Caki2 (cell line): Measurements from ENCODE around the gene AZU1. TPM values are rescaled to one million over a fixed set of nuclear protein-coding genes. Genes with fewer than 3 reads are reported as not detected.
A peak's percentile ranks its signal among the peaks of the same experiment; 100 is the strongest.
"Not testable (repeated sequence)": the region's sequence is repeated elsewhere in the genome, so short reads cannot be mapped to it uniquely, and the experiment has no call there.

ENCODE experiments used
- DNase-seq: peaks from one replicate; pipeline ENCODE4 v3.0.0-alpha.2; 2015; ENCODE audit warnings: low read depth
- in situ Hi-C: cut with HindIII; loops from 2 replicates; pipeline ENCODE4 v1.10.0; 2016; ENCODE audit warnings: low sequenced_read_pairs, low pct_unique_long_range_greater_than_20kb, mixed read lengths
- total RNA-seq: library from RNA; depleted of rRNA; stranded (reverse); fragments of >200 nt; shearing (Covaris generic); gene quantifications from 2 replicates; pipeline ENCODE4 v1.2.3, GENCODE V29; 2014; ENCODE audit warnings: low replicate concordance

AZU1 gene
- total RNA-seq, 1 experiment from 2014 or later = not detected

DNA sequence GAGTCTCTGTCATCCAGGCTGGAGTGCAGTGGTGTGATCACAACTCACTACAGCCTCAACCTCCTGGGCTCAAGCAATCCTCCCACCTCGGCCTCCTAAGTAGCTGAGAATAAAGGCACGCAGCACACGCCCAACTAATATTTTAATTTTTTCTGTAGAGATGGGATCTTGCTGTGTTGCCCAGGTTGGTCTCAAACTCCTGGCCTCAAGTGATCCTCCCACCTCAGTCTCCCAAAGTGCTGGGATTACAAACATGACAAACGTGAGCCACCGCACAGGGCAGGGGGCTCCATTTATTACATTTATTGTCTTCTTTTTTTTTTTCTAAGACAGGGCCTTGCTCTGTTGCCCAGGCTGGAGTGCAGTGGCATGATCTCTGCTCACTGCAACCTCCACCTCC is 7.4 kb upstream of the AZU1 start:
- in situ Hi-C loops = not testable (repeated sequence)

DNA sequence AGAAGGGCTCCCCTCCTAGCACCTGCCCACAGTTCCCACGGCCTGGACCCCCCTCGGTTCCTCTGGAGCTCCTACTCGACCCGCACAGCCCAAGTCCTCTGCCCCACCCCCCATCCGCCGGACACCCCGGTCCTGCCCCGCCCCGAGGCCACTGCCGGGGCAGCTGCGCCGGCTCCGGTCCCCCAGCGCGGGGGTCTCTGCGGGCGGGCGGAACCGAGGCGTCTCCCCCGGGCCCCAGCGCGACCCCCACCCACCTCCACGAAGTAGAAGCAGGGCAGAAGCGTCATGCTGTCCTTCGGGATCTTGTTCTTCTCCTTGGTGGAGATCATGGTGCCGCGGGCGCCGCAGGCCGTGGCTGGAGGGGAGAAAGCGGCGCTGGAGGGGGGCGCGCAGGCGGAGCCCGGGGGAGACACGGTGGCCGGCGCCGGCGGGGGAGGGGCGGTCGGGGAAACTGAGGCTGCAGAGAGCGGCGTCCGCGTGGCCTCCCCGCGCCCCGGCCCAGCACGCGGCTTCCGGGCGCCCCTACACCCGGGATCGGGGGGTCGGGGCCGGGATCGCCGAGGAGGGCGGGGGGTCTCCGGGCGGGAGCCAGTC is 6.3 kb upstream of the AZU1 start:
- no peak for DNase-seq
- in situ Hi-C loops = no loop called here

More for the DNA sequence above, 7.4 kb upstream of the AZU1 start:
- not testable (repeated sequence) for DNase-seq

DNA sequence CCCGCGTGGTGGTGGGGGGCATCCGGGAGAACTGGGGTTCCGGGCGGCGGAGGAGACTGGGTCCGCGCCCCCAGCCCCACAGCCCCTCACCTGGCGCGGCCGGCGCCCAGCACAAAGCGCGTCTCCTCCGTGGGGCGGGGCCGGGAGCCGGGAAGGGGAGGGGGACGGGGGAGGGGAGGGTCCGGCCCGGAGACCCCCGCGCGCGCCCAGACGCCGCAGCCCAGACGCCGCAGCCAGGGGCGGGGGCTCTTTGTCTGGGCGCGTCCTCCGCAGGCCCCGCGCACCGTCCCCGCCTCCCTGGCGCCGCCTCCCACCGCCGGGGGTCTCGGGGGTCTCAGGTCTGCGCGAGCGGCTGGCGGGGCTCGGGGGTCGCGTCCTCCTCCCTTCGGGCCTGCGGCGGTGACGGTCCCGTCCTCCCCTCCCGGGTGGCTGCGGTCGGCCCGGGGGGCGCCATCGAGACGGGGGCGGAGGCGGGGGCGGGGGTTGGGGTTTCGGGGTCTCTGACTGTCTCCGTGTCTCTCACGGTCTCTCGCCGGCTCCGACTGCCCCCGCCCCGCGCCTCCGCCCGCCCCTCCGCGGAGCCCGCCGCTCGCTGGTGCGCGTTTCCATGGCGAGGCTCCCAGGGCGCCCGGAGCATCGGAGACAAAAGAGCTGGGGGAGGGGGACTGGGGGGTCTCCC is 5.7 kb upstream of the AZU1 start, which contains the start of gene PLPPR3:
Gene PLPPR3 (minus strand): TSS at position 131 of the 679 bp plus-strand sequence. CDS start 396 bp downstream, outside the sequence.
- in situ Hi-C loops = no loop called here

DNA sequence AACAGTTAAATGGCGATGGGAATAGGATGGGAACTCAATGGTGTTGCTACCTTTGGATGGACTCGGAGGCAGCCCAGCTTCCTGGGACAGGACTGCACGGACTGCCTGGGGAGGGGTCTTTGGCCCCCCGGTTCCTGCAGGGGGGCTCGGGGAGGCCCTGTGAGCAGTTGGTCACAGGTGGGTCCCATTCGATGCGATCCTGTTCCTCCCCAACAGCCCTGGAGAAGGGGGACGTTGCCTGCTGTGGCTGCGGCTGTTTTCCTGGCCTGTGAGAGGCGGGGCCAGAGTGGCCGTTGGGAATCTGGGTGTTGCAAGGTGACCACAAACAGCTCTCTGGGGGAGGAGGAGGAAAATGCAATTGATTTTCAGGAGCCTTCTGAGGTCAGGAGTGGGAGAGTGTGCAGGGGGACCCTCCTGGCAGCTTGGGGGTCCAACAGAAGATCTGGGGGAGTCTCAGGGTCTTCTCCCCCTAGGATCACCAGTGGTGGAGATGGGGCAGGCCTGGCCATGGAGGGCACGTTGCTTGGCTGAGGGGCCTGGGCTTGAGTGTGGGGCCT is 4.0 kb upstream of the AZU1 start:
- peak; percentile 30 for DNase-seq
- in situ Hi-C loops = no loop called here

More for the DNA sequence above, 5.7 kb upstream of the AZU1 start, which contains the start of gene PLPPR3:
- no peak for DNase-seq

DNA sequence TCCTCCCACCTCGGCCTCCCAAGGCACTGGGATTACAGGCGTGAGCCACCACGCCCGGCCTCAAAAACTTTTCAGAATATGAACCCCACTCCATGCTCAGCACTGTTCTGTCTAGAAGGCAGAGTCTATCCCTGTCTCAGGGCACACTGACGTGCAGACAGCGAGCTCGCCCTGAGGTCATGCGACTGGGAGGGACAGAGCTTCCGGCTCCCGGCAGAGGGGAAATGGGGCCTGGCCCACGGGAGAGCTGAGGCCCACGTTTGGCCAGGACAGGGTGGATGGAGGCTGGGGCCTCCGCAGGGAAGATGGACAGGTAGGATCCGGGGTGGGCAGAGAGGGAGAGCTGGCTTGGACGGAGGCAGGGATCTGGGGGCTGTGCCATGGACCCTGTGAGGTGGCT is 2.8 kb upstream of the AZU1 start:
- in situ Hi-C loops = no loop called here
- no peak for DNase-seq

DNA sequence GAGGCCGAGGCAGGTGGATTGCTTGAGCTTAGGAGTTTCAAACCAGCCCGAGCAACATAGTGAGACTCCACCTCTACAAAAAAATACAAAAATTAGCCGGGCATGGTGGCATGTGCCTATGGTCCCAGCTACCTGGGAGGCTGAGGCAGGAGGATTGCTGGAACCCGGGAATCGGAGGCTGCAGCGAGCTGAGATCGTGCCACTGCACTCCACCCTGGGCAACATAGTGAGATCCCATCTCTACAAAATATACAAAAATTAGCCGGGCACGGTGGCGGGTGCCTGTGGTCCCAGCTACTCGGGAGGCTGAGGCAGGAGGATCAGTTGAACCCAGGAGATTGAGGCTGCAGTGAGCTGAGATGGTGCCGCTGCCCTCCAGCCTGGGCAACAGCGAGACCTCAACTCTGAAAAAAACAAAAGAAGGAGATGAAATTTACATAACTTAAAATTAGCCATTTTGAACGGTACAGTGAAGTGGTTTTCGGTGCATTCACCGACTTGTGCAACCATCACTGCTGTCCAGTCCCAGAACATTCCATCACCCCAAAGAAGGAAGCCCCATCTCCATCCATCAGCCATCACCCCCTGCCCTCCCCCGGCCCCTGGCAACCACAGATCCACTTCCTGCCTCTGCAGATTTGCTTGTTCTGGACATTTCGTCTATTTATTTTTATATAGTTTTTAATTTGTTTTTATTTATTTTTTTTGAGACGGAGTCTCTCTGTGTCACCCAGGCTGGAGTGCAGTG is 1.6 kb upstream of the AZU1 start:
- in situ Hi-C loops = no loop called here
- no peak for DNase-seq

DNA sequence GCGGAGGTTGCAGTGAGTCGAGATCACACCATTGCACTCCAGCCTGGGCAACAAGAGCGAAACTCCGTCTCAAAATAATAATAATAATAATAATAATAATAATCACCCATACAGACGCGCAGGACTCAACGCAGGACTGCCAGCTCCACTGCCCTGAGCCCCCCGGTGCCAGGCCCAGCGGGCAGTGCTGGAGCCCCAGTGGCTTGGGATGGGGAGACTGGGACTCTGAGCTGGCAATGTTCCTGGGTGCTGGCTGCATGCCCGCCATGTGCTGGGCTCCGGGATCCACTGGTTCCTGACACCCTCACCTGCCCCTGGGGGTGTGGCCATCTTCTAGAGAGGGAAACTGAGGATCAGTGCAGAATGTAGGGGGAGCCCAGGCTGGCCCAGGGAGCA is 325 bp upstream of the AZU1 start:
- in situ Hi-C loops = no loop called here

DNA sequence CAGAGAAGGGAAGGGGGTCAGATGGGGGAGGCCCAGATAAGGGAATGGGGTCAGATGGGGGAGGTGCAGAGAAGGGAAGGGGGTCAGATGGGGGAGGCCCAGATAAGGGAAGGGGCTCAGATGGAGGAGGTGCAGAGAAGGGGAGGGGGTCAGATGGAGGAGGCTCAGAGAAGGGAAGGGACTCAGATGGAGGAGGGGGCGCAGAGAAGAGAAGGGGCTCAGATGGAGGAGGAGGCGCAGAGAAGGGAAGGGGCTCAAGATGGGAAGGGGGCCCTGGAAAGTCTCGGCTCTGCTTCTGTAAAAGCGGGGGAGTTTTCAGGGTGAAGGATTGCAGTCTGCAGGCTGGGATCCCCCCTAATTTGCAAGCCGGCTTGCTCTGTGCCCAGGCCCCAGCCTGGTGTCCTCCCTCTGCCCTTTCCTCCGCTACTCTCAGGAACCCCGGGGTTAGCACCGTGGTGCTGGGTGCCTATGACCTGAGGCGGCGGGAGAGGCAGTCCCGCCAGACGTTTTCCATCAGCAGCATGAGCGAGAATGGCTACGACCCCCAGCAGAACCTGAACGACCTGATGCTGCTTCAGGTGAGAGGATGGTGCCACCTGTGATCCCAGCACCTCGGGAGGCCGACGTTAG is 1.6 kb downstream of the AZU1 start:
- in situ Hi-C loops = no loop called here
- DNase-seq = no peak

More for the DNA sequence above, 325 bp upstream of the AZU1 start:
- DNase-seq = no peak

DNA sequence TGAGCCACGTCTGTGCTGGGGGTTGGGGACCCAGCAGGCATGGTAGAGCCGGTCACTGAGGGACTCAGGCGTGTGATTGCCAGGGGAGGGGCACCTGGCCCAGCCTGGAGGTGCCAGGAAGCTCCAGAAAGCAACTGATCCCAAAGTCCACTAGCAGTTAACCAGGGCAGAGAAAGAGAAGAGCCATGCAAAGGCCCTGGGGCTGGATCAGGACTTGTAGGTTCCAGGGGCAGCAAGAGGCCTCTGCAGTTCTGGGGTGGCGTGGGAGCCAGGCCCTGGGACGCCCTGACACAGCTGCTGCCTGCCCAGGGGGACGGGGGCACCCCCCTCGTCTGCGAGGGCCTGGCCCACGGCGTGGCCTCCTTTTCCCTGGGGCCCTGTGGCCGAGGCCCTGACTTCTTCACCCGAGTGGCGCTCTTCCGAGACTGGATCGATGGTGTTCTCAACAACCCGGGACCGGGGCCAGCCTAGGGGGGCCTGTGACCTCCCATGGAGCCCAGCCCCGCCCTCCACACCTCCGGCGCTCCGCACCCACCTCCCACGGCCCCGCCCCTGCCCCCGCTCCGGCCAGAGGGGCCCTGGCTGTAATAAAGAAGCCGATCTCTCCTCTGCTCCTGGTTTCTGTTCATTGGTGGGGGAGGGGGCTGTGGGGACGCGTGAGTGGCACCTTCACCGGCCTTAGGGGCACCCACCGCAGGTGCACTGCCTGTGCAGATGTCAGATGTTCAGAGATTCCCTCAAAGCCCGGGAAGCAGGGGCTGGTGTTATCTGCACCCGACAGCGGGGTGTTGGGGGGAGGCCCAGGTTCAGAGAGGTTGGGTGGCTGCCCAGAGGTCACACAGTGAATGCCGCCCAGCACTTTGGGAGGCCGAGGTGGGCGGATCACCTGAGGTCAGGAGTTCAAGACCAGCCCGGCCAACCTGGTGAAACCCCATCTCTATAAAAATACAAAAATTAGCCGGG is 4.1 kb downstream of the AZU1 start:
- in situ Hi-C loops = no loop called here
- no peak for DNase-seq

DNA sequence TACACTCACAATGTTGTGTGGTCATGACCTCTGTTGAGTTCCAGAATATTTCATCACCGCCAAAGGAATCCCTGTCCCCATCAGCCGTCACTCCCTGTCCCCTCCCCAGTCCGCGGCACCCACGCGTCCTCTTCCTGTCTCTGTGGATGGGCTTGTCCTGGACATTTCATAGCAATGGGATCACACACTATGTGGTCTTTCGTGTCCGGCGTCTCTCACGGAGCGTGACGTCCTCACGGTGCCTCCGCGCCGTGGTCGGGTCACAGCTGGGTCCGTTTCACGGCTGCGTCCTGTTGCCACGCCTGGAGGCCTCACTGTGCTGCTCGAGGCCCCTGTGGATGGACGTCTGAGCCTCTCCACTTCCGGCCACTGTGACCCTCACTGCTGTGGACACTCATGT is 6.6 kb downstream of the AZU1 start:
- DNase-seq = no peak
- in situ Hi-C loops = no loop called here

DNA sequence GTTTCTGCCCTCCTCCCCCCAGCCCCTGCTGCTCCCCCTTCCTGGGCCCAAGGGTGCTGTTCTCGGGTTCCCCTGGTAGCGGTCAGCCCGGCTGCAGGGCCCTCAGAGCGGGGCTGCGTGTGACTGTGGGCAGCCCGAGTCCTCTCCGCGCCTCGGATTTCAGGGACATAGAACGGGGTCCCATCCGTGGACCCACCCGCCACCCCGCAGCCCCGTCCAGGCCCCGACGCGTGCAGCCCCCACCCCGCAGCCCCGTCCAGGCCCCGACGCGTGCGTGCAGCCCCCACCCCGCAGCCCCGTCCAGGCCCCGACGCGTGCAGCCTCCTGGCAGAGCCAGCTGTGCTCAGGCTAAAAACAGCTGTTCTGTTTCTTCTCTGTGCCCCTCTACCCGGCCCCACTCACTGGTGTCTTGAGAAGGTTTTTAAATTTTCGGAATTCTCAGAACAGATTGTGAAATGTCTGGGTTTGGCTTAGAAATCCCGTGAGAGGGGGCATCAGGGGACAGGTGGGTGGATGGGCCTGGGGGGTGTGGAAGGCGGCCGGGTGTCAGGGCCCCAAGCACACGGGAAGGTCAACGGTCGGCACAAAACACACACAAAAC is 7.7 kb downstream of the AZU1 start:
- in situ Hi-C loops = no loop called here
- DNase-seq = no peak

DNA sequence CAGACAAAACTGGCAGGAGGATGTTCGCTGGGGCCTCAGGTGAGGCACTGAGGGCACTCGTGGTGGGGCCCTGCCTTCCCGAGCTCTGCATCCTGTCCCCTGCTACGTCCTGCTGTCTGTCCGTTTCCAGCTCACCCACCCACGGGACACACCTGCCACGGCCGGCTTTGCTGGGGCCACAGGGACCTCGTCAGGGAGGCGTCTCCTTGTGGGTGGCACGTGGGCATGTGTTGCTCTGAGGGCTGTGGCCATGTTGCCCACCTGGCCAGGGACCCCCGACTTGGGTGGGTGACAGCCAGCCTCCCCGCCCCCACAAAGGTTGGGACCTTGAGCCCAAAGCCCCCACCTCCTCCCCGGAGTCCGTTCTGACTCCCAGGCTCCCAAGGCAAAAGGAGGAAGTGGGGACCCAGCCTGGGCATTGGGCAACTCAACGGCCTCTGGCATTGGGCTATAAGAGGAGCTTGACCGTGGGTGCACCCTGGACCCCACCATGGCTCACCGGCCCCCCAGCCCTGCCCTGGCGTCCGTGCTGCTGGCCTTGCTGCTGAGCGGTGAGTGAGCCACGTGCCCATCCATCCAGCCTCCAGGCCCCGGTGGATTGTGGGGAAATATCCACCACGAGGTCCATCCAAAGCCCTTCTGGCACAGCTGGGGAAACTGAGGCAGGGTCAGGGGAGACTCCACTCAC is 13.0 kb downstream of the AZU1 start, which contains the start of gene PRTN3:
Gene PRTN3 (plus strand): TSS at position 481 of the 688 bp plus-strand sequence. CDS start 10 bp downstream, at position 491.
- in situ Hi-C loops = no loop called here
- DNase-seq = no peak

DNA sequence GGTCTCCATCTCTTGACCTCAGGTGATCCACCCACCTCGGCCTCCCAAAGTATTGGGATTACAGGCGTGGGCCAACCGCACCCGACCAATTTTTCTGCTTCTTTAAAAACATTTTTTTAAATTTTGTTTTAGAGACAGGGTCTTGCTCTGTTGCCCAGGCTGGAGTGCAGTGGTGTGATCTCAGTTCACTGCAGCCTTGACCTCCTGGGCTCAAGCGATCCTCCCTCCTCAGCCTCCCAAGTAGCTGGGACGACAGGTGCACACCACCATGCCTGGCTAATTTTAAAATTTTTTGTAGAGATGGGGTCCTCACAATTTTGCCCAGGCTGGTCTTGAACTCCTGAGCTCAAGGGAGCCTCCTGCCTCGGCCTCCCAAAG is 15.2 kb downstream of the AZU1 start:
- in situ Hi-C loops = not testable (repeated sequence)

DNA sequence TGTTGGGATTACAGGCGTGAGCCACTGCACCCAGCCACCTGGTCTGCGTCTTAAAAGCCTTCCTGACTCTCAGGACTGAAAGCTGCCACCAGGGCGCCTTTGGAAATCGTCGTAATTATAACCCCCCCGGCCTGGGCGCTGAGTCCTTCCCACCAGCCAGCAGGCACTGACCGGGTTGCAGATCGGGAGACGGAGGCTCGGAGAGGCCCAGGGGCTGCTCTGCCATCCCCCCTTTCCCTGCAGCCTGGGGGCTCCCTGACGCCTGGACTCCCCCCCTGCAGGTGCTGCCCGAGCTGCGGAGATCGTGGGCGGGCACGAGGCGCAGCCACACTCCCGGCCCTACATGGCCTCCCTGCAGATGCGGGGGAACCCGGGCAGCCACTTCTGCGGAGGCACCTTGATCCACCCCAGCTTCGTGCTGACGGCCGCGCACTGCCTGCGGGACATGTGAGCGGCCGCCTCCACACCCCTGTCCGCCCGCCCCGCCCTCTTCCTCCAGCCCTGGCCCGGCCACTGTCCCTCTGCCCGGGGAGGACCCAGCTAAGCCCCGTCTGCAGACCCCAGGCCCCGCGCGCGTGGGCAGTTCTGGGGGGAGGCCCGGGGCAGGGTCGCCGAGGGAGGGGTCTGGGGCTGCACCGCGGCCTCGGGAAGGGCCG is 15.7 kb downstream of the AZU1 start:
- in situ Hi-C loops = no loop called here
- no peak for DNase-seq

More for the DNA sequence above, 15.2 kb downstream of the AZU1 start:
- not testable (repeated sequence) for DNase-seq

DNA sequence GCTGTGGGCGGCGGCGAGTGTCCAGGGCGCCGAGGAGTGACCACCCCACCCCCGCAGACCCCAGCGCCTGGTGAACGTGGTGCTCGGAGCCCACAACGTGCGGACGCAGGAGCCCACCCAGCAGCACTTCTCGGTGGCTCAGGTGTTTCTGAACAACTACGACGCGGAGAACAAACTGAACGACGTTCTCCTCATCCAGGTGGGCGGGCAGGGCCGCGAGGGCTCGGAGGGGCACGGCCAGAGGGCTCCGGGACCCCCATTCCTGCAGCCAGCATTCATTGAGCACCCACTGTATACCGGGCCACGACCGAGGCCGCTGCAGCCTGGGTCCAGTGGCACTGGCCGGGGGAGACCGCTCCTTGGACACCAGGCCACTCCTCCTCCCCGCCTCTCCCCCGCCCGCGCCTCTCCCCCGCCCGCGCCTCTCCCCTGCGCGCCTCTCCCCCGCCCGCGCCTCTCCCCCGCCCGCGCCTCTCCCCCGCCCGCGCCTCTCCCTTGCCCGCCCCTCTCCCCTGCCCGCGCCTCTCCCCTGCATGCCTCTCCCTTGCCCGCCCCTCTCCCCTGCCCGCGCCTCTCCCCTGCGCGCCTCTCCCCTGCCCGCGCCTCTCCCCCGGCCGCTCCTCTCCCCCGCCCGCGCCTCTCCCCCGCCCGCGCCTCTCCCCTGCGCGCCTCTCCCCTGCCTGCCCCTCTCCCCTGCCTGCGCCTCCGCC is 16.4 kb downstream of the AZU1 start:
- in situ Hi-C loops = no loop called here
- DNase-seq = no peak
